Fibroblast of pulmonary artery (primary cell): ENCODE data around the gene NEK5.
A peak's percentile ranks its signal among the peaks of the same experiment; 100 is the strongest.

ENCODE experiments used
- DNase-seq: peaks from one replicate; pipeline ENCODE4 v3.0.0-alpha.2; 2010; ENCODE audit warnings: low read depth
- H3K4me3 ChIP-seq: replicated peaks from 2 replicates; pipeline ENCODE4 v1.5.1; 2011; ENCODE audit warnings: low read depth, mild to moderate bottlenecking, control low read depth, low read length, moderate library complexity
- CTCF ChIP-seq: IDR thresholded peaks from 2 replicates; pipeline ENCODE4 v1.5.1; 2011; ENCODE audit warnings: mild to moderate bottlenecking, control low read depth, low read length, inconsistent platforms; ENCODE audit errors: missing control alignments

NEK5 gene

DNA sequence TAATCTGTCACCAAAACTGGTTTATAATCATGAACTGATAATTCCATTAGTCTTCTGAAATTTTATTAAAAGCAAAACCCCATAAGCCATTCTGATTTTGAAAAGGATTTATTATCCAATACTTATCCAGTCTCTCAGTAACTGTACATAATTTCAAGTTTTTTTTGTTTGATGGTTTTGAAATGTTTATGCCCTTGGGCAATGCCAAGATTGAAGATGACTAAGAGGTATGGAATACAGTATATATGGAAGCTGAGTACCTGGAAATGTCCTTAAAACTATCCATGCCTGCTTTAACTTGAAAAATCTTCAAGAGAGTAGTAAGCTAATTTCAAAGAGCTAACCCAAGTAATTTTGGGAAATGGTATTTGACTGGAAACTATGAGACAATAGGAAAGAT, 1.8 kb upstream of the NEK5 start:
- DNase-seq, result no peak
- H3K4me3 ChIP-seq, result no peak overlapping the region
- no peak for TF ChIP-seq CTCF

GRCh38 chr13:52127783-52128702, 830 bp downstream of the NEK5 start:
- peak; percentile 84 for TF ChIP-seq CTCF
- DNase-seq, result peak; percentile 68

GRCh38 chr13:52127378-52127777, 1.5 kb downstream of the NEK5 start:
- TF ChIP-seq CTCF, result no peak
- no peak for DNase-seq
- no peak overlapping the region for H3K4me3 ChIP-seq

More at GRCh38 chr13:52127783-52128702, 830 bp downstream of the NEK5 start:
- H3K4me3 ChIP-seq, result peak overlapping the region; percentile 67

DNA sequence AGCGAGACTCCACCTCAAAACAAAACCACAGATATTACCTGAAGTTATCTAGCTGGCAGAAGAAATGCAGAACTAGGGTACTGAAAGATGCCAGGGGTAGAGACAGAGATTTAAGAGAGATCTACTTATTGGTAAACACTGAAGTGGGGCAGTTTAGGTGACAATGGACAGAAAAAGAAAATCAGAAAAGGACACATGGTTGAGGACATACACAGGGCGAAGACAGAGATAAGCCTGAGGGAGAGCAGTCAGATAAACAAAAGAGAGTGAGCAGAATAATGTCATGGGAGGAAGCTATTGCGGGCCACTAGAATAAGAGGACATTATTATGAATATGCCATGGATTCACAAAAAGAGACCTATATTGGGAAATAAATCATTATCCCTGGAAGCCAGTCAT, 3.3 kb downstream of the NEK5 start:
- no peak for DNase-seq
- no peak overlapping the region for H3K4me3 ChIP-seq
- no peak for TF ChIP-seq CTCF

- no peak for DNase-seq
- TF ChIP-seq CTCF, result no peak
- H3K4me3 ChIP-seq, result no peak overlapping the region
Measured at GRCh38 chr13:52118595-52118994, 10.3 kb downstream of the NEK5 start.

DNA sequence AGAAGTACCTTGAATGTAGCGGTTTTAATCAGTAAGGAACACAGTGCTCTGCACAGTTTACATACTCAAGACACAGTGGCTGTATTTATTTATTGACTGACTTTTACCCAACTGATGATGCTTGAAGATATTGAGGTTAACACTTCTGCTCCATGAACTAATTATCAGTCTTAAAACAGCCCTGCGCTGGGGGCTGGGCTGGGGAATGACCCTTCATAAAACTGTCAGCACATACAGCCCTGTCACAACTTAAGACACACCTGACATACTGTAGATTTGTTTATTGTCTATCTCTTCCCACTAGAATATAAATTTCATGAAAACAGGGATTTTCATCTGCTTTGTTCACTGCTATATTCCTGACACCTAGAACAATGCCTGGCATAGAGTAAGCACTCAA, 10.8 kb downstream of the NEK5 start:
- no peak overlapping the region for H3K4me3 ChIP-seq
- TF ChIP-seq CTCF, result no peak
- DNase-seq, result no peak

GRCh38 chr13:52112591-52112990, 16.3 kb downstream of the NEK5 start:
- no peak for DNase-seq
- no peak overlapping the region for H3K4me3 ChIP-seq
- no peak for TF ChIP-seq CTCF
